HG03103 (cell line): ENCODE data around the gene CLK1.

Source experiments
- ATAC-seq: cut with Tn5 transposase; IDR thresholded peaks from one replicate; pipeline ENCODE4 v1.9.1; 2021; ENCODE audit warnings: low read depth; ENCODE audit not compliant: unreplicated experiment

CLK1 gene

GRCh38 chr2:200811333-200812121, 52.9 kb downstream of the CLK1 start, which contains the start of gene BZW1:
BZW1 (plus strand) TSS chr2:200811910; CDS start chr2:200813218, 1,308 bp downstream.
- ATAC-seq, result peak; percentile 69

- no peak for ATAC-seq
Measured at GRCh38 chr2:200810998-200811332, 53.5 kb downstream of the CLK1 start.

GRCh38 chr2:200810252-200810997, 54.0 kb downstream of the CLK1 start:
- ATAC-seq, result no peak

- ATAC-seq, result no peak
Measured at GRCh38 chr2:200809506-200810251, 54.8 kb downstream of the CLK1 start.
